Vagina (tissue), 2 donors: ENCODE data around the gene SLC4A7. TPM values are rescaled to one million over a fixed set of nuclear protein-coding genes. Genes with fewer than 3 reads are reported as not detected.

Experiments
- DNase-seq, 2 donors: peaks; one replicate each; pipeline ENCODE4 v3.0.0-alpha.2; 2017; ENCODE audit errors: extremely low spot score in 2 of 2
- H3K27ac ChIP-seq: fragments of 200-600 bp; sonication (generic); one replicate; pipeline ENCODE4 v1.5.1; 2019
- H3K27me3 ChIP-seq: fragments of 200-600 bp; sonication (generic); one replicate; pipeline ENCODE4 v1.5.1; 2019
- H3K36me3 ChIP-seq, 2 donors: fragments of 200-600 bp; sonication (generic); one replicate each; pipeline ENCODE4 v1.5.1; 2017 to 2019
- H3K4me1 ChIP-seq: fragments of 200-600 bp; sonication (generic); one replicate; pipeline ENCODE4 v1.5.1; 2019
- H3K4me3 ChIP-seq, 2 donors: fragments of 200-600 bp; sonication (generic); 1 replicate in 1 of 2; 2 replicates in 1 of 2; pipeline ENCODE4 v1.5.1; 2016 to 2019
- H3K9me3 ChIP-seq: fragments of 200-600 bp; sonication (generic); one replicate; pipeline ENCODE4 v1.5.1; 2019
- CTCF ChIP-seq, 3 experiments: fragments of 450-650 bp in 2 of 3; fragments of 200-600 bp in 1 of 3; sonication (generic) in 1 of 3; IDR thresholded peaks; one replicate each; pipeline ENCODE4 v1.5.1; 2017 to 2019; ENCODE audit warnings: antibody characterized with exemption in 3 of 3, mild to moderate bottlenecking in 2 of 3, moderate library complexity in 2 of 3
- POLR2A ChIP-seq, 2 donors: fragments of 450-650 bp; IDR thresholded peaks; one replicate each; pipeline ENCODE4 v1.6.1; 2017; ENCODE audit warnings: antibody characterized with exemption in 2 of 2, mild to moderate bottlenecking in 2 of 2, moderate library complexity in 2 of 2
- POLR2AphosphoS5 ChIP-seq, 2 donors: sonication (generic); formaldehyde crosslinking; IDR thresholded peaks; one replicate each; pipeline ENCODE4 v1.9.0; 2017; ENCODE audit warnings: antibody characterized with exemption in 2 of 2, mild to moderate bottlenecking in 2 of 2, low read depth in 1 of 2; ENCODE audit not compliant: insufficient read depth in 1 of 2
- intact Hi-C: fragments of 100-400 bp; cut with DNase I; formaldehyde crosslinking; loops from one replicate; pipeline ENCODE4 v1.15.1; 2023
- total RNA-seq: library from RNA; depleted of rRNA; stranded (reverse); fragments of >200 nt; gene quantifications from one replicate; pipeline ENCODE4 v1.2.3, GENCODE V29; 2016

The SLC4A7 gene
- total RNA-seq, 1 donor from 2014 or later = 61.1 TPM

GRCh38 chr3:27385504-27385903 is 98.7 kb downstream of the SLC4A7 start:
- DNase-seq = no peak
- H3K36me3 ChIP-seq = peaks cover 0 to 42% of the 10 kb centered on the region in 2 donors

GRCh38 chr3:27384191-27384590 is 100.0 kb downstream of the SLC4A7 start:
- Histone ChIP-seq H3K27me3 (no peaks in the 10 kb centered on the region), H3K36me3 (peaks cover 0 to 29% of the 10 kb centered on the region in 2 donors), H3K9me3 (no peaks in the 10 kb centered on the region), H3K27ac (no peak overlapping the region), H3K4me3 (no peak overlapping the region), H3K4me1 (no peaks in the 10 kb centered on the region)
- TF ChIP-seq CTCF (IDR thresholded peaks at IDR 0.05) (no peak), POLR2A (IDR thresholded peaks at IDR 0.05) (no peak)
- no peak for DNase-seq
- intact Hi-C loops = no loop called here

More at GRCh38 chr3:27385504-27385903, 98.7 kb downstream of the SLC4A7 start:
- intact Hi-C loops = no loop called here
- no peak overlapping the region for H3K27ac ChIP-seq
- H3K4me3 ChIP-seq = no peak overlapping the region
- no peaks in the 10 kb centered on the region for H3K27me3 ChIP-seq
- H3K9me3 ChIP-seq = no peaks in the 10 kb centered on the region
- TF ChIP-seq CTCF (IDR thresholded peaks at IDR 0.05) (no peak), POLR2A (IDR thresholded peaks at IDR 0.05) (no peak), POLR2AphosphoS5 (IDR thresholded peaks at IDR 0.05; ENCODE audit: insufficient read depth in 1 of 2, low read depth in 1 of 2) (no peak)
- no peaks in the 10 kb centered on the region for H3K4me1 ChIP-seq

- H3K4me1 ChIP-seq = no peaks in the 10 kb centered on the region
- no peak overlapping the region for H3K27ac ChIP-seq
- H3K27me3 ChIP-seq = no peaks in the 10 kb centered on the region
- DNase-seq = no peak
- intact Hi-C loops = no loop called here
- H3K36me3 ChIP-seq = peaks cover 0 to 36% of the 10 kb centered on the region in 2 donors
- TF ChIP-seq POLR2A (IDR thresholded peaks at IDR 0.05) (no peak), CTCF (IDR thresholded peaks at IDR 0.05) (no peak), POLR2AphosphoS5 (IDR thresholded peaks at IDR 0.05; ENCODE audit: insufficient read depth in 1 of 2, low read depth in 1 of 2) (no peak)
- no peaks in the 10 kb centered on the region for H3K9me3 ChIP-seq
- H3K4me3 ChIP-seq = no peak overlapping the region
These were observed 103.5 kb downstream of the SLC4A7 start for GRCh38 chr3:27380433-27381357.

GRCh38 chr3:27378331-27378730 is 105.9 kb downstream of the SLC4A7 start:
- no peaks in the 10 kb centered on the region for H3K4me1 ChIP-seq
- intact Hi-C loops = no loop called here
- H3K27me3 ChIP-seq = no peaks in the 10 kb centered on the region
- no peak overlapping the region for H3K27ac ChIP-seq
- no peak overlapping the region for H3K4me3 ChIP-seq
- peaks cover 0 to 24% of the 10 kb centered on the region in 2 donors for H3K36me3 ChIP-seq
- TF ChIP-seq POLR2AphosphoS5 (IDR thresholded peaks at IDR 0.05; ENCODE audit: insufficient read depth in 1 of 2, low read depth in 1 of 2) (no peak), CTCF (IDR thresholded peaks at IDR 0.05) (no peak), POLR2A (IDR thresholded peaks at IDR 0.05) (no peak)
- DNase-seq = no peak
- no peaks in the 10 kb centered on the region for H3K9me3 ChIP-seq
